HG03060 (cell line): ENCODE data around the gene KIF13A.
"Not testable (repeated sequence)": the region's sequence is repeated elsewhere in the genome, so short reads cannot be mapped to it uniquely, and the experiment has no call there.

Experiments used
- ATAC-seq: cut with Tn5 transposase; IDR thresholded peaks from one replicate; pipeline ENCODE4 v1.9.1; 2021; ENCODE audit warnings: low read depth, moderate number of reproducible peaks; ENCODE audit not compliant: unreplicated experiment

Gene KIF13A

DNA sequence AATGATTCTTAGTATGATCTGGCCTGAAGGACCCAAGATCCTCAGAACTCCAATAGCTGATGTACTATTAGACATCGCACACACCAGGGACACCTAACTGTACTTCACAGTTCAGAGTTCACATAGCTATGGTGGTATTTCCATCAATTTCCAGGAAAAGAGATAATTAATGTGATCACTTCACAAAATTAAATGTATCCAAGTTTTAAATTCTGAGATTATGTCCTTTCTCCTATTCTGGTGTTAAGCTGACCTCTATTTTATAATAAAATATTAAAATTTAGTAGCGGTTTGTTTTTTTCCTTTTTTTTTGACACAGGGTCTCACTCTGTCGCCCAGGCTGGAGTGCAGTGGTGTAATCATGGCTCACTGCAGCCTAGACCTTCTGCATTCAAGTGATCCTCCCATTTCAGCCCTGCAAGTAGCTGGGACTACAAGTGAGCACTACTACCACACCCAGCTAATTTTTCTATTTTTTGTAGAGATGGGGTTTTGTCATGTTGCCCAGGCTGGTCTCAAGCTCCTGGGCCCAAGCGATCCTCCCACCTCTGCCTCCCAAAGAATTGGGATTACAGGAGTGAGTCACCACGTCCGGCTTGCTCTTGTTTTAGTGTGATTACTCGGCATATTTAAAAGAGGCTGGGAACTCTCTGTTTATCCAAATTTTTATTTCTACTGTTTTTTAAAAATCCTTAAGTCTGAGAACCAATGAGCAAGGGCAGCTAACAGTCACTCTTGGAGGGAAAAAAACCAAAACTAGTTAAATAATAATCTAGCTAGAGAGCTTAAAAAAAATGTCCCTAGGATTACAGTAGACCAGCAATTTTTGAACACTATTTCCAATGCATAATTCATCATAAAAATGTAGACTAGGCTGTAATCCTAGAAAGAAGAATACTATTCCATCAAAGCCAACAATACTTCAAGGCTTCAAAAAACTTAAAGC is 16.0 kb downstream of the KIF13A start:
- no peak for ATAC-seq

DNA sequence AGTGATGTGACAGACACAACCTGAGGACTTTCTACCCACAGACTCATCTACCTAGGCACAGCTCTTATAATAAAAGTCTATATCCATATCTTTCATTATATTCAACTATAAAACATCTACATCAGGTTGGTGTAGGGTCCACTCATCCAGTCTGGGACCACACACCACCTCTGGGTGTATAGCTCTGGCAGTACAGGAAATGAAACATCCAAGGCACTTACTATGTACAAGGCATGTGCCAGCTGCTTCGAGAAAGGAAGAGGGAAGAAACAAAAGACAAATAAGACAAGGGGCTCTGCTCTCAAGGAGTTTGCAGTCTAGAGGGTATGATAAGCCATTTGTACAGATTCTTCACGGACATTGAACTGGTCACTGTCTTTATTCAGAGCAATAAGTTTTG is 18.6 kb downstream of the KIF13A start:
- no peak for ATAC-seq

DNA sequence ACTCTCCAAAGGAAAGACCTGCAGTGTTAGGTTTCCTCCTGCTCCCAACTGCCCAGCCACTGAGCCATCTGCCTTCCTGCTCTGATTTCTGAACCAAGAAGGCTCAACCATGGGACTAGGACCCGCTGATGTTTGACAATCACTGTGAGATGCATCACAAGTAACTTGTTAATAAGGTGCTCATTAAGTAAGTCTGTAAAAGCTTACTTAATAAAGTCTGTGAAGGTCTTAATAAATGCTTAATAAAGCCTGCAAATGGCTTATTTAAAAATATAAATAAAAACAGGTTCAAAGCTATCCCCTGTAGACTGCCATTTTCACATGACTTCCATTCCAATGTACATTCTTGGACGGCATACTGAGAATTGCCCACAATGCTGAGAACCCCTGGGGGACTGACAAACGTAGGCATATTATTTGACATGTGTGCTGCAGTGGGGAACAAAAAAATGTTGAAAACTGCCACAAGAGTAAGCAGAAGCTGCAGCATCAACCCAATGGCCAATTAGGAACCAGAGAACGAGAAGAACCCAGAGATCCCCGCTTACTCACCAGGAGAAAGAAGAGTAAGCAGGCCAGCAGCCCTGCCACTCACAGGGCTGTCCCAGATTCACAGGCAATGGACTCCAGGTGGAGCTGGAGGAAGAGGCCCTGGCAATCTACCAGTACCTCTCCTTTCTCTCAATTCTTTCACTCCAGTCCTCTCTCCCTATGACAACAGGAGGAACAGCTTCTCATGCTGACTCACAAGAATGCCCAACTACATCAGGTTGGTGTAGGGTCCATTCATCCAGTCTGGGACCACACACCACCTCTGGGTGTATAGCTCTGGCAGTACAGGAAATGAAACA is 19.5 kb downstream of the KIF13A start:
- ATAC-seq: no peak

DNA sequence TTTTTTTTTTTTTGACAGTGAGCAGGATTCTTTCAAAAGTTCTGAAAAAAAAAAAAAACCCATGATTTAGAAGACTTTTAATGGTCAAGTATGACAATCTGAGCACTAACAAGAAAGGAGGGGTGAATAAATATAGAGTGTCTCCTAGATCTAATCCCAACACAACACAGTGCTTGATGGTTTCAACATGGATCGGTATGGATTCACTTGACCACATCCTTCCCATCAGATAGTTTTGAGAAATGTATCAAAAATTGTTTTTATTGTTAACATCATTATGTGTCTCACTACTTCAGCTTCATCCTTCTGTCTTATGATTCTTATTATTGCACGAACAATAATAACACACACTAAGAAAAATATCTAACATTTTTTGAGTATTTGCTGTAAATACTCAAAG is 21.0 kb downstream of the KIF13A start:
- ATAC-seq: no peak

DNA sequence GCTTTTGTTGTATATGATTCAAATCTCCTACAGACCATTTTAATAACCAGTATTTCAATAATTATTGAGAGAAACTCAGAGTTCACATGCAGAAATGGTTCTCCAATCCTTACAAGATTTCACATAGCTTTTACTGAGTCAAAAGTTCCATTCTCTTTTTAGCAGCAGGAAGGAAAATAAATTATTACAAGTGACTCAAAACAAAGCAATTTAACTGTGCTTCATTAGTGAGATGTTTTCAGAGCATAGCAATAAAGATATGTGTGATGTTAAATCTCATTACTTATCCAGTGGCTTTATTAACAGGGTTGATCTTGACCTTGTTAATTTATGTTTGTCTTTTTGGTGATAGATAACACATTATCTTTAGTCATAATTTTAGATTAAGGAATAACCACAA is 22.0 kb downstream of the KIF13A start:
- no peak for ATAC-seq

DNA sequence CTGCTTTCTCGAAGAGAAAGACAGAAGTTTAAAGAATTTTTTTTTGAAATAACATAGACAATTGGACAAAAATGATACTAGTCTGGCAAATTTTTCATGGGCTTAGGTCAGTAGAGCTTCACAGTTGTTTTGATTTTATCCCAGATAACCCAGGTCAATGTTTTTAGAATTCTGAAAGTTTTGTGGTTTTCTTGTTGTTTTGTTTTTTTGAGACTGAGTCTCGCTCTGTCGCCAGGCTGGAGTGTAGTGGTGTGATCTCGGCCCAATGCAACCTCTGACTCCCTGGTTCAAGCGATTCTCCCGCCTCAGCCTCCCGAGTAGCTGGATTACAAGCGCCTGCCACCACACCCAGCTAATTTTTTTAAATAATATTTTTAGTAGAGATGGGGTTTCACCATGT is 22.8 kb downstream of the KIF13A start:
- ATAC-seq: no peak

DNA sequence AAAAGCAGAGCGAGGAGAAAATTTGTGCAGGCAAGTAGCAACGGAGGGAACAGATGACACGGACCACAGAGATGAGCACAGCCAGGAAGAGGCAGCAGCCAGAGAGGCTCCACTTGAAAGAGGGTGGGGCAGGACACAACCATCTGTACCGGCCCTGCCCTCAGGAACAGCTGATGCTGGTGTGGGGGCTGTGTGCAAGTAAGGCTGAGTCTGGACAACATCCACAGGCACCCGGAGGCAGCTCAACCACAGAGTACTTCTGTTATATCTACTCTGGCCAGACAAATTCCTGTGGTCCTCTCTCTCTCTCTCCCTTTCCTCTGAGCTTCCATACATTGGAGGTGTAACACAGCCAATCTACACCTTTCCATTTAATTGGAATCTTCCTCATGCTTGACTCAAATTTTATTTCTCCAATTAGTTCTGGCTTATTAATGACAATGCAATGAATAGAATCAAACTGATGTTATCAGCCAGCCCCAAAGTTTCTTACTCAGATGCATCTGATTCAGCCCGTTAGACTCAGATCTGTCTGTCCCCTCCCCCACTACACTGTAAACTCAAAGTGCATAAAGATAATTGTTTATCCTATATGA is 24.9 kb downstream of the KIF13A start:
- no peak for ATAC-seq

DNA sequence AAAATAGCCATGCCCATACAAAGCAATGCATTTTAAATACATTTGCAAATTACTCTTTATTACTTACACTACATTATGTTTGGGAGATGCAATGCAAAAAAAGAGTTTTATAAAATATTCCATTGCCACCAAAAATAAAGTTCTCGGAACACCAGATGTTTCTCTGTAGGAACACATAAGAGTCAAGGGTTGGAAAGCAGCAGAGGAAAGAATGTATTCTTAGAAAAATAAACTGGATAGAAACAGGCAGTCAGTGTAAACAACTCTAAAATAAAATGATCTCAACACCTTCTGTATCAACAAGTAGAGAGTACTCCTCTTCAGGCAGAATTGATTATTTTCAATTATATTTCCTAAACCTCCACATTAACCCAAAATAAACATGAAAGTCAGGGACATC is 28.1 kb downstream of the KIF13A start:
- ATAC-seq: no peak

DNA sequence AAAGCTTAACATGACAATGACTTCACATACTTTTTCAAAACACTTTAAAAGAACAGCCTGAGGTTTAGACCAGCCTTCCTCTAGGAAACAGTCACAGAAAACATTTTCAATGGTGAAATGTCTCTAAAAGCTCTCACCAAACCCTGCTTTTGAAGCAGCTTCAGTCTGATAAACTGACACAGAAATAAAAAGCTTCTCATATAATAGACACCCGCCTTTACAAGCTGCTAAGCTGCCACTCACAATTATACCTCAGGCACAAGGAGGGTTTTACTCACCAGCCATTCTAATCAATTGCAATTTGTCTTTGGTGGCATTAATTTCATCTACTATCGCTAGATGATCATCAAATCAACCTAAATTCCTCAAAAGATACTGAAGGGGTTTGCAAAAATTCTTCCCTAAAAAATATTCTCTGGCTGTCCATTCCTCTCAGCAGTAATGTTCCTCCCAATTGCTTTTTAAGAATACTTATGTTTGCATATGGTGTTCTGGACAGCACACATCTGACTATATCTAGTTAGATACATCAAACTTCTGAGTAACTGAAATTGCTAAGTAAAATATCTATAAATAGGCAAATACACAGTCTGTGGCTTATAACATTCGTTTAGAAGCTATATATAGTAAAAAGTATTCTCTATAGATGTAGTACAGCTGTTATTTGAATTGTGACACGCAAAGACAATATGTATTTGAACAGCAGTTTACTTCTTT is 29.4 kb downstream of the KIF13A start:
- ATAC-seq: no peak

DNA sequence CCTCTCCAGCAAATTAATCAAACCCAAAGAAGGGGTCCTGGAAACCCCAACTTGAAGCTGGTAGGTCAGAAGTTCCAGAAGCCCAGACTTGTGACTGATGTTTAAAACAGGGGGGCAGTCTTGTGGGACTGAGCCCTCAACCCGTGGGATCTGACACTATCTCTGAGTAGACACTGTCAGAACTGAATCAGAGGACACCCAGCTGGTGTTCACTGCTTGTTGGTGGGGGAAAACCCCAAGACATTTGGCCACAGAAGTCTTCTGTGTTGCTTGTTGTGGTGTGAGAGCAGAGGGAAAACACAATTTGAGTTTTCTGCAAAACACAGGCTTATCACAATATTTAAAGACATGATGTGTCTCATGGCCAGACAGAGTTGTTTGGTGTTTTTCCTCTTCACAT is 29.9 kb downstream of the KIF13A start:
- ATAC-seq: no peak

DNA sequence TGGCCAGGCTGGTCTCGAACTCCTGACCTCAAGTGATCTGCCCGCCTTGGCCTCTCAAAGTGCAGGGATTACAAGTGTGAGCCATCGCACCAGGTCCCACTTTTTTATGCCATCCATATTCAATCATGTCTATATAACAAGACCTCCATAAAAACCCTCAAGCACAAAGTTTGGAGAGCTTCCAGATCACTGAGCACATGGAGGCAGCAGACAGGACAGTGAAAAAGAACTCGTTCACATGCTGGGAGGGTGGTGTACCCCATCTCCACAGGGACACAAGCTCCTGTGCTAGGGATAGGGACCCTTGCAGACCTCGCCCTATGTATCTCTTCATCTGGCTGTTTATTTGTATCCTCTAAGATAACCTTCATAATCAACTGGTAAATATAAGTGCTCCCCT is 30.3 kb downstream of the KIF13A start:
- no peak for ATAC-seq

DNA sequence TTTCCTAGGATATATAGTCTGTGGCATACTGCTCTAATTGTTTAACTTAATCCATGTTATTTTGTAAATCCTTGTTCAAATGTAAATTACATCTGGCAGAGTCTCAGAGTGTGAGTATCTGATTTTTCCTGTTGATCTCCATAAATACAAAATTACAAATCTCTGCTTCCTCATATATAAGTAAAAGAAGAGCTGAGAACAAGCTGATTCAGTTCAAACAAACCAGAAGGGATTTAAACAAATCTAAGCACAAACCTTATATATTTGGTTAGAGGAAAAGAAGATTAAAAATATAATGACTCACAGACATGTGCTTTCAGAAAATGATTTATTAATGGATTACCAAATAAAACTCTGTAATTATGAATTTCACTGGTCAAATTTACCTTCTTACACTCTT is 37.3 kb downstream of the KIF13A start:
- ATAC-seq: no peak

DNA sequence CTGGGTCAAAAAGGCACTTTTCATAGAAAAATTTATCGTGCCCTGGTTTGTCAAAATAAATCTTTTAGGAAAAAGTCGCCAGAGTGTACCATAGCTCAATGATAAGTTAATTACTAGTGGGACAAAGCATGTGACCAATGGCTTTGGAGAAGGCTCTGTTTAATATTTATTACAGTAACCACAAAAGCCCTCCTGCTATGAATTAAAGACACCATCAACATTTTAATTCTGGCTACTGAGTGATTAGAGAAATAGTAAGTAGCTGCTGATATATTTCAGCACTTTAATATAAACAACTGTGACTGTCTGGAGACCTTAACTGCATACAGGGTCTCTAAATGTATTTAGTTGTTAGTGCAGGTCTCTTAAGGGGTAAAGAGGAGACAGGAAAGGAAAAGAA is 38.3 kb downstream of the KIF13A start:
- no peak for ATAC-seq

DNA sequence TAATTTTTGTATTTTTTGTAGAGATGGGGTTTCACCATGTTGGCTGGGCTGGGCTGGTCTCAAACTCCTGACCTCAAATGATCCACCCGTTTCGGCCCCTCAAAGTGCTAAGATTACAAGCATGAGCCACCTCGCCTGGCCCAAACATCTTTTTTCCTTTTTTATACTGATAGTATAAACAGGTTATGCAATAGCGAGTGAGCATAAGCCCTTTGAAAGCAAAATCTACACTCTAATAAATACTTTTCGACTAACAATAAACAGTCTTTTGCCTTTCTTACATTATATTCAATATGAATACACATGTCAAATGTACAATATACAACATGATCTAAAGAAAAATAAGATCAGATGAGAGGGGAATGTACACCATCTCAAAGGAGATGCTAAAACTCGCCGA is 38.7 kb downstream of the KIF13A start:
- ATAC-seq: no peak

DNA sequence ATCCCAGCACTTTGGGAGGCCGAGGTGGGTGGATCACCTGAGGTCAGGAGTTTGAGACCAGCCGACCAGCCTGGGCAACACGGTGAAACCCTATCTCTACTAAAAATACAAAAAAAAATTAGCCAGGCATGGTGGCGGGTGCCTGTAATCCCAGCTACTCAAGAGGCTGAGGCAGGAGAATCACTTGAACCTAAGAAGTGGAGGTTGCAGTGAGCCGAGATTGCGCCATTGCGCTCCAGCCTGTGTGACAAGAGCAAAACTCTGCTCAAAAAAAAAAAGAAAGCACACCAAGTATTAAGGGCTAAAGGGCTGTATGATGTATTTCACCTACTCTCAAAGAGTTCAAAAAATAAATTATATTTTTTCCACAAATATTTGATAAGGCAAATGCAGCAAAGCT is 39.9 kb downstream of the KIF13A start:
- ATAC-seq: not testable (repeated sequence)

DNA sequence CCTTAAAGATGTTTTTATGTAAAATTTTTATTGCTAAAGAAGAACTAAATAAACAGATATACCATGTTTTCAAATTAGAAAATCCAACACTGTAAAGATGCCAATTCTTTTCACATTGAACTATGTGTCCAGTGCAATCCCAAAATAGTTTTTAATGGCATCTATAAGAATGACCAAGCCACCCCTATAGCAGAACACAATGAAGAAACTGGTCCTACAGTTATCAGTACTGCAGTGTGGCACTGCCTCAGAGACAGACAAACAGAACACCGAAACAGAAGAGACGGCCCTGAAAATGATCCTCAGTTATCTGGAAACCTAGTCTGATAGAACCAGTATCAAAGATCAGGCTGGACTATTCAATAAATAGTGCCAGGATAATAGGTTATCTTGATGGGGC is 41.9 kb downstream of the KIF13A start:
- ATAC-seq: no peak

DNA sequence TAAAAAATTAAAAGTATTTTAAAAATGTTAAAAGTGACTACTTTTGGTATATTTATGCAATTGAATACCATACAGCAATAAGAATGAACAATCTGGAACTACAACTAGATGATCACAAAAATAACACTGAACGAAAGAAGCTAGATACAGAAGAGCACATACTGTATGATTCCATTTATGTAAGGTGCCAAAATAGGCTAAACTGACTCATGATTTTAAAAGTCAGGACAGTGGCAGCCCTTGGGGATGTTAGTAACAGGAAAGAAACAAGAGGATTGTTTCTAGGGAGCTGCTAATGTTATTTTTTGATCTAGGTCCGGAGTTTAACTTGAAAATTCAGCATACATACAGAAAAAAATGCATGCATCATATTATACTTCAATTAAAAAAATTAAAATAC is 42.3 kb downstream of the KIF13A start:
- ATAC-seq: no peak

DNA sequence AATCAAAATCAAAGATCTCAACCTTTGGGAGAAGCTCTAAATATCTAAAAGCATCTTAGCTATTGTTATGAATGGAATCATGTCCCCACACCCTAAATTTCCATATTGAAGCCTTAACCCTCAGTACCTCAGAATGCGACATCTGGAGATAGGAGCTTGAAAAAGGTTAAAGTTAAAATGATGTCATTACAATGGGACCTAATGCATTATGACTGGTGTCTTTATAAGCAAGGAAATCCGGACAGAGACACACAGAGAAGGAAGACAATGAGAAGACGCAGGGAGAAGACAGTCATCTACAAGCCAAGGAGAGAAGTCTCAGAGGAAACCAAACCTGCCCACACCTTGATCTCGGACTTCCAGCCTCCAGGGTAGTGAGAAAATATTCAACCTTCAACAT is 46.1 kb downstream of the KIF13A start:
- no peak for ATAC-seq

DNA sequence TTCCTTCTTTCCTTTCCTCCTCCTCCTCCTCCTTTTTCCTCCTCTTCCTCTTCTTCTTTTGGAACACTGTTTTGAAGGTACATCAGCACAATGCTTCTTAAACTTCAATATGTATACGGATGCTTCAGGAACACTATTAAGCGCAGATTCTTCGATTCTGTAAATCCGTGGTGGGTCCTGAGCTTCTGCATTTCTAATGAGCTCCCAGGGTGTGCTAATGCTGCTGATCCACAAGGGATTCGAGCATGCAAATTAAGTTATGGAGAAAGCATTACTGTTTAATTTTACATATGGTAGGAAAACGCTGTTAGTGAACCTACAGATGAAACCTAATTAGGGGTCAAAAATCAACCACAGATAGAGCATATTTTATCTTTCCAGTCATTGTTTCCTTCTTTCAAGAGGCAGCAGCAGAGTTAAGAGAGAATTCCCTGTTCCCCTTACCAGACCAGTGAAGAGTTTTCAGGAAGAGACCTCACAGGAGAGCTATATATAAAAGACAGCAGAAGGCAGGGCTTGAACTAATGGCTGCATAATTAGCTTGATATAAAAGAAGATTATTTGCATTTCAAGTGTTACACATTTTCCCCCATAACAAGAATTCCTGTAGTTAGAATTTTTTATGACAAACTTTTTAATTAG is 47.2 kb downstream of the KIF13A start:
- ATAC-seq: no peak

DNA sequence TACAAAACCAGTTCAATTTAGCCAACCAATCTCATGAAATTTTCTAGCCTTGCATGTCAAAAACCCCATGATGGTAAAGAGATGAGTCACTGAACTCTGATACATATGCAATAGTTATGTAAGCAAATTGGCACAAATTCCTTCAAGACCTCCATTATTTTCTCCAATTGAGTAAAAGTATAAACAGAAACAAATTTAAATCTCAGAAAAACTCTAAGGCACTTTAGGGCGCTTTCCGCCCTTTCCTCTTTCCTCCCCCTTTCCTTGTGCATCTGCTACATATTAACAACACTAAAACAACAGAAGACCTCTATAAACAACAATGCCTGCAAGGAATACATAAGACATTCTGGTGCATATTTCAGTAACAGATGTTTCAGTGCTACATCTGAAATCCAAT is 48.5 kb downstream of the KIF13A start:
- ATAC-seq: no peak
